HCT116 (cell line): ENCODE data around the gene MYEOV. TPM values are rescaled to one million over a fixed set of nuclear protein-coding genes. Genes with fewer than 3 reads are reported as not detected.

ENCODE experiments used
- ATAC-seq: fragments of 200-7000 bp; cut with Tn5 transposase; 2 replicates; pipeline ENCODE4 v1.9.1; 2020; ENCODE audit warnings: mild to moderate bottlenecking, moderate library complexity
- BruUV-seq: library from RNA; stranded (reverse); fragments of 400-500 nt; replicated peaks from 2 replicates; lab custom pipeline; 2021; lab: Mats Ljungman, UMichigan
- CTCF ChIA-PET: fragments of 300-600 bp; sonication (Branson Sonifier 250); formaldehyde crosslinking; loops from one replicate; lab custom pipeline; 2021; ENCODE audit warnings: antibody characterized with exemption; lab: Charles Lee
- POLR2A ChIA-PET: fragments of 300-600, 350-600 bp; sonication (Branson Sonifier 250); formaldehyde crosslinking; loops from one replicate; lab custom pipeline; 2021; ENCODE audit warnings: antibody characterized with exemption; lab: Charles Lee
- RAD21 ChIA-PET, 2 experiments: fragments of 300-600 bp; sonication (Branson Sonifier 250); formaldehyde crosslinking; loops; one replicate each; lab custom pipeline; 2023; ENCODE audit warnings: low total read pairs in 2 of 2; ENCODE audit not compliant: uncharacterized antibody in 2 of 2, unreplicated experiment in 2 of 2, low non-redundant PET in 1 of 2; lab: Charles Lee
- DNase-seq: peaks from one replicate; pipeline ENCODE4 v3.0.0-alpha.2; 2010; ENCODE audit warnings: low read depth, low spot score
- H2AFZ ChIP-seq: fragments of 200-600 bp; shearing (Covaris generic), sonication (generic); 2 replicates; pipeline ENCODE4 v1.6.1; 2017; ENCODE audit warnings: low read depth, mixed run types, mixed read lengths, antibody characterized with exemption, low read length; ENCODE audit not compliant: poor library complexity, severe bottlenecking
- H3K27ac ChIP-seq: 2 replicates; pipeline ENCODE4 v1.5.1; 2012; ENCODE audit warnings: low read depth, low read length
- H3K27me3 ChIP-seq: fragments of 200-600 bp; sonication (generic); 2 replicates; pipeline ENCODE4 v1.6.1; 2016; ENCODE audit warnings: mixed run types, low read length, mixed read lengths; ENCODE audit not compliant: insufficient read depth
- H3K36me3 ChIP-seq, 2 experiments: fragments of 200-500 bp in 1 of 2; fragments of 200-600 bp in 1 of 2; sonication (Bioruptor generic) in 1 of 2; sonication (generic) in 1 of 2; 2 replicates each; pipeline versions ENCODE4 v1.5.1 to v1.6.1; 2014 to 2016; ENCODE audit warnings: low read length in 2 of 2, inconsistent platforms in 1 of 2, mixed read lengths in 1 of 2, mixed run types in 1 of 2; ENCODE audit not compliant: insufficient read depth in 2 of 2, control insufficient read depth in 1 of 2
- H3K4me1 ChIP-seq, 2 experiments: fragments of 200-600 bp in 1 of 2; sonication (generic) in 1 of 2; 2 replicates each; pipeline versions ENCODE4 v1.5.1 to v1.6.1; 2012 to 2017; ENCODE audit warnings: low read length in 2 of 2, inconsistent platforms in 1 of 2, mild to moderate bottlenecking in 1 of 2, mixed read lengths in 1 of 2, mixed run types in 1 of 2, moderate library complexity in 1 of 2; ENCODE audit not compliant: insufficient read depth in 2 of 2, control insufficient read depth in 1 of 2
- H3K4me2 ChIP-seq: fragments of 200-600 bp; sonication (generic); 2 replicates; pipeline ENCODE4 v1.6.1; 2017; ENCODE audit warnings: mixed run types, low read length, mixed read lengths
- H3K4me3 ChIP-seq, 2 experiments: fragments of 200-600 bp in 1 of 2; sonication (generic) in 1 of 2; replicated peaks in 1 of 2; 2 replicates each; pipeline ENCODE4 v1.5.1; 2011 to 2016; ENCODE audit warnings: low read length in 2 of 2, control low read depth in 1 of 2, low read depth in 1 of 2, mild to moderate bottlenecking in 1 of 2, mixed read lengths in 1 of 2, mixed run types in 1 of 2
- H3K79me2 ChIP-seq: fragments of 200-600 bp; sonication (generic); 2 replicates; pipeline ENCODE4 v1.6.1; 2017; ENCODE audit warnings: mild to moderate bottlenecking, mixed run types, low read length, moderate library complexity, mixed read lengths; ENCODE audit not compliant: insufficient read depth
- H3K9ac ChIP-seq: fragments of 200-600 bp; sonication (generic); 2 replicates; pipeline ENCODE4 v1.6.1; 2016; ENCODE audit warnings: low read length, mixed read lengths
- H3K9me2 ChIP-seq: fragments of 200-600 bp; sonication (generic), shearing (Covaris generic); 2 replicates; pipeline ENCODE4 v1.6.1; 2017; ENCODE audit warnings: mixed run types, mild to moderate bottlenecking, moderate library complexity; ENCODE audit not compliant: insufficient read depth
- H3K9me3 ChIP-seq, 2 experiments: fragments of 200-500 bp in 1 of 2; fragments of 200-600 bp in 1 of 2; sonication (Bioruptor generic) in 1 of 2; sonication (generic) in 1 of 2; 2 replicates each; pipeline ENCODE4 v1.6.1; 2014 to 2017; ENCODE audit warnings: low read length in 2 of 2, mixed read lengths in 2 of 2, inconsistent platforms in 1 of 2, low read depth in 1 of 2, mild to moderate bottlenecking in 1 of 2, mixed run types in 1 of 2, moderate library complexity in 1 of 2; ENCODE audit not compliant: control insufficient read depth in 1 of 2, insufficient read depth in 1 of 2
- H4K20me1 ChIP-seq: fragments of 200-600 bp; sonication (generic), shearing (Covaris generic); 2 replicates; pipeline ENCODE4 v1.6.1; 2017; ENCODE audit warnings: mixed run types, mild to moderate bottlenecking, moderate library complexity; ENCODE audit not compliant: insufficient read depth
- ATF3 ChIP-seq: IDR thresholded peaks from 2 replicates; pipeline ENCODE4 v1.6.1; 2012
- CEBPB ChIP-seq: IDR thresholded peaks from 2 replicates; pipeline ENCODE4 v1.6.1; 2012; ENCODE audit warnings: low read depth
- EGR1 ChIP-seq: IDR thresholded peaks from 2 replicates; pipeline ENCODE4 v1.6.1; 2012; ENCODE audit warnings: low read depth
- ELF1 ChIP-seq: IDR thresholded peaks from 2 replicates; pipeline ENCODE4 v1.6.1; 2012; ENCODE audit warnings: low read depth, borderline replicate concordance
- FOSL1 ChIP-seq: IDR thresholded peaks from 2 replicates; pipeline ENCODE4 v1.6.1; 2012; ENCODE audit warnings: low read depth
- JUND ChIP-seq: IDR thresholded peaks from 2 replicates; pipeline ENCODE4 v1.6.1; 2012
- RAD21 ChIP-seq: IDR thresholded peaks from 2 replicates; pipeline ENCODE4 v1.6.1; 2012; ENCODE audit warnings: low read depth, mild to moderate bottlenecking
- SRF ChIP-seq: IDR thresholded peaks from 2 replicates; pipeline ENCODE4 v1.6.1; 2012; ENCODE audit warnings: low read depth
- TCF7L2 ChIP-seq: IDR thresholded peaks from 2 replicates; pipeline ENCODE4 v1.7.0; 2011; ENCODE audit warnings: borderline replicate concordance, inconsistent platforms; ENCODE audit not compliant: insufficient read depth, insufficient read length; ENCODE audit errors: extremely low read depth
- YY1 ChIP-seq: IDR thresholded peaks from 2 replicates; pipeline ENCODE4 v1.6.1; 2011; ENCODE audit warnings: low read length, low read depth, moderate library complexity, mild to moderate bottlenecking; ENCODE audit not compliant: insufficient replicate concordance; ENCODE audit errors: extremely low read depth
- ZNF274 ChIP-seq: fragments of 200-500 bp; sonication (Bioruptor generic); IDR thresholded peaks from 2 replicates; pipeline ENCODE4 v1.6.1; 2014; ENCODE audit warnings: mild to moderate bottlenecking, low read depth, low read length, inconsistent platforms
- intact Hi-C: fragments of 100-400 bp; cut with micrococcal nuclease; formaldehyde crosslinking; loops from 2 replicates; pipeline ENCODE4 v1.10.0; 2022
- total RNA-seq: library from RNA; stranded (reverse); gene quantifications from one replicate; pipeline ENCODE4 v1.2.1, GENCODE V29; 2021; ENCODE audit not compliant: unreplicated experiment

MYEOV gene
- total RNA-seq, 1 experiment from 2014 or later: 135 TPM

GRCh38 chr11:69329581-69329980 lies 35.6 kb downstream of the MYEOV start:
- peaks cover 98% of the 10 kb centered on the region for H3K79me2 ChIP-seq
- DNase-seq (no peak), ATAC-seq (no peak)
- ChIA-PET CTCF (no interaction called here), RAD21 (no interaction called here), POLR2A (no interaction called here)
- BruUV-seq: no TSS peak
- H3K4me2 ChIP-seq: no peak overlapping the region
- H3K4me3 ChIP-seq: no peak overlapping the region
- H3K27me3 ChIP-seq: no peaks in the 10 kb centered on the region
- H3K9ac ChIP-seq: no peak overlapping the region
- no peak overlapping the region for H2AFZ ChIP-seq
- H3K9me2 ChIP-seq: no peaks in the 10 kb centered on the region
- no peaks in the 10 kb centered on the region for H3K36me3 ChIP-seq
- H3K27ac ChIP-seq: no peak overlapping the region
- no peaks in the 10 kb centered on the region for H3K9me3 ChIP-seq
- H4K20me1 ChIP-seq: no peaks in the 10 kb centered on the region
- no peak for TF ChIP-seq SRF
- H3K4me1 ChIP-seq: peaks cover 0 to 57% of the 10 kb centered on the region in 2 experiments; a peak in 3 of 4 replicates
- intact Hi-C loops: no loop called here

- no peaks in the 10 kb centered on the region for H3K27me3 ChIP-seq
- ChIA-PET POLR2A (no interaction called here), RAD21 (no interaction called here), CTCF (no interaction called here)
- no peak for ATAC-seq
- H3K4me2 ChIP-seq: no peak overlapping the region
- H3K27ac ChIP-seq: no peak overlapping the region
- no peak for TF ChIP-seq EGR1
- TF ChIP-seq CEBPB: no peak
- no peak for TF ChIP-seq ATF3
- TF ChIP-seq JUND: no peak
- no peak for TF ChIP-seq TCF7L2
- TF ChIP-seq SRF: no peak
- no peak for TF ChIP-seq YY1
- TF ChIP-seq ZNF274: no peak
- no peak for TF ChIP-seq RAD21
- TF ChIP-seq FOSL1: no peak
- no peak for TF ChIP-seq ELF1
- H3K4me1 ChIP-seq: peaks cover 7 to 65% of the 10 kb centered on the region in 2 experiments; a peak in 3 of 4 replicates
- H3K4me3 ChIP-seq: no peak overlapping the region
- no peaks in the 10 kb centered on the region for H3K9me2 ChIP-seq
- H3K9me3 ChIP-seq: no peaks in the 10 kb centered on the region
- no peak overlapping the region for H2AFZ ChIP-seq
- DNase-seq: no peak
- peaks cover 98% of the 10 kb centered on the region for H3K79me2 ChIP-seq
- intact Hi-C loops: no loop called here
- BruUV-seq: no TSS peak
- H4K20me1 ChIP-seq: no peaks in the 10 kb centered on the region
- no peaks in the 10 kb centered on the region for H3K36me3 ChIP-seq
- no peak overlapping the region for H3K9ac ChIP-seq
Observed at GRCh38 chr11:69330330-69330729, 36.4 kb downstream of the MYEOV start.
